ENCODE measurements around the gene CCDC71L.
A peak's percentile ranks its signal among the peaks of the same experiment; 100 is the strongest.
"Not testable (repeated sequence)": the region's sequence is repeated elsewhere in the genome, so short reads cannot be mapped to it uniquely, and the experiment has no call there.

The CCDC71L gene

GRCh38 chr7:106660862-106661720 lies at the start of gene CCDC71L:
TSS of gene CCDC71L (minus strand) at chr7:106661158. CDS start at chr7:106660896, 262 bp downstream.
- DNase-seq: peak; percentile 54

GRCh38 chr7:106709604-106710003 lies 48.6 kb upstream of the CCDC71L start:
- DNase-seq: not testable (repeated sequence)

- DNase-seq: no peak
These were observed 43.3 kb upstream of the CCDC71L start for GRCh38 chr7:106704000-106704840.

- no peak for DNase-seq
These were observed 32.9 kb upstream of the CCDC71L start for GRCh38 chr7:106693677-106694353.

GRCh38 chr7:106692450-106693051 lies 31.6 kb upstream of the CCDC71L start:
- no peak for DNase-seq

GRCh38 chr7:106688161-106688560 lies 27.2 kb upstream of the CCDC71L start:
- not testable (repeated sequence) for DNase-seq

- DNase-seq: no peak
These were observed 23.0 kb upstream of the CCDC71L start for GRCh38 chr7:106683941-106684340.

GRCh38 chr7:106681815-106682495 lies 21.0 kb upstream of the CCDC71L start:
- no peak for DNase-seq

GRCh38 chr7:106679153-106679931 lies 18.4 kb upstream of the CCDC71L start:
- no peak for DNase-seq

GRCh38 chr7:106678795-106679152 lies 17.8 kb upstream of the CCDC71L start:
- no peak for DNase-seq

- DNase-seq: not testable (repeated sequence)
These were observed 15.5 kb upstream of the CCDC71L start for GRCh38 chr7:106676506-106676905.

- DNase-seq: not testable (repeated sequence)
These were observed 12.7 kb upstream of the CCDC71L start for GRCh38 chr7:106673688-106674087.

- DNase-seq: not testable (repeated sequence)
These were observed 11.0 kb upstream of the CCDC71L start for GRCh38 chr7:106671930-106672329.

GRCh38 chr7:106671160-106671559 lies 10.2 kb upstream of the CCDC71L start:
- DNase-seq: no peak

- no peak for DNase-seq
These were observed 8.0 kb upstream of the CCDC71L start for GRCh38 chr7:106668861-106669524.

- no peak for DNase-seq
These were observed 5.4 kb upstream of the CCDC71L start for GRCh38 chr7:106666353-106666752.

- DNase-seq: no peak
These were observed 3.4 kb upstream of the CCDC71L start for GRCh38 chr7:106664343-106664742.

GRCh38 chr7:106659963-106660861 lies 746 bp downstream of the CCDC71L start:
- peak; percentile 27 for DNase-seq

GRCh38 chr7:106659166-106659962 lies 1.6 kb downstream of the CCDC71L start:
- no peak for DNase-seq
